Hepatocyte (in vitro differentiated cells): Measurements from ENCODE around the gene SLMAP.

Experiments
- EZH2 ChIP-seq: fragments of 200-600 bp; sonication (generic); IDR thresholded peaks from 2 replicates; pipeline ENCODE4 v1.6.1; 2016; ENCODE audit warnings: antibody characterized with exemption, mild to moderate bottlenecking, borderline replicate concordance
- EZH2phosphoT487 ChIP-seq: fragments of 200-600 bp; sonication (generic); IDR thresholded peaks from one replicate; pipeline ENCODE4 v1.6.1; 2018; ENCODE audit warnings: antibody characterized with exemption, mild to moderate bottlenecking, low read depth, moderate library complexity; ENCODE audit not compliant: unreplicated experiment, severe bottlenecking
- TF ChIP-seq, protein P1 (sequence below): fragments of 200-600 bp; sonication (generic); IDR thresholded peaks from 2 replicates; pipeline ENCODE4 v1.5.1; 2016; ENCODE audit warnings: antibody characterized with exemption, mild to moderate bottlenecking; ENCODE audit not compliant: poor library complexity

DNA sequence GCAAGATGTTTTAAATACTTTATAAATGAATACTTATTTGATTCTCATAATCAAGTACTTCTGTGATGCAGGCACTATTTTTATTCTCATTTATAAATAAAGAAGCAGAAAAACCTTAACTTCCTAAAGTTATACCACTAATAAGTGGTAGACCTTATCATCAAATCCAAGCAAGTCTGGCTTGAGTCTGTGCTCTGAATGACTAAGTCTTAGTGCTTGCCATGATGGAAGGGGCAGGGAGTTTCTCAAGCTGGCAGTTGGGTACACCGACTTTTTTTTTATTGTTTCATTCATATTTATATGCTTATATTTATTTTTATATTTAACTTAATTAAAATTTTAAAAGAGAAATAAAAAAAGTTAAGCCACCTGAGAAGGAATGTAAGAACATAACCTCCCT lies 23.6 kb downstream of the SLMAP start:
- TF ChIP-seq, protein P1, sequence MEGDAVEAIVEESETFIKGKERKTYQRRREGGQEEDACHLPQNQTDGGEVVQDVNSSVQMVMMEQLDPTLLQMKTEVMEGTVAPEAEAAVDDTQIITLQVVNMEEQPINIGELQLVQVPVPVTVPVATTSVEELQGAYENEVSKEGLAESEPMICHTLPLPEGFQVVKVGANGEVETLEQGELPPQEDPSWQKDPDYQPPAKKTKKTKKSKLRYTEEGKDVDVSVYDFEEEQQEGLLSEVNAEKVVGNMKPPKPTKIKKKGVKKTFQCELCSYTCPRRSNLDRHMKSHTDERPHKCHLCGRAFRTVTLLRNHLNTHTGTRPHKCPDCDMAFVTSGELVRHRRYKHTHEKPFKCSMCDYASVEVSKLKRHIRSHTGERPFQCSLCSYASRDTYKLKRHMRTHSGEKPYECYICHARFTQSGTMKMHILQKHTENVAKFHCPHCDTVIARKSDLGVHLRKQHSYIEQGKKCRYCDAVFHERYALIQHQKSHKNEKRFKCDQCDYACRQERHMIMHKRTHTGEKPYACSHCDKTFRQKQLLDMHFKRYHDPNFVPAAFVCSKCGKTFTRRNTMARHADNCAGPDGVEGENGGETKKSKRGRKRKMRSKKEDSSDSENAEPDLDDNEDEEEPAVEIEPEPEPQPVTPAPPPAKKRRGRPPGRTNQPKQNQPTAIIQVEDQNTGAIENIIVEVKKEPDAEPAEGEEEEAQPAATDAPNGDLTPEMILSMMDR, result no peak
- TF ChIP-seq EZH2, result no peak
- no peak for TF ChIP-seq EZH2phosphoT487
